Subcutaneous adipose tissue (tissue), 4 donors: Measurements from ENCODE around the gene ZNF625. TPM values are rescaled to one million over a fixed set of nuclear protein-coding genes. Genes with fewer than 3 reads are reported as not detected.

Source experiments
- small RNA-seq: library from RNA; depleted of rRNA; stranded (forward); fragments of <200 nt; gene quantifications from one replicate; pipeline ENCODE3, GENCODE V24; 2016
- total RNA-seq, 4 donors: library from RNA; depleted of rRNA; stranded (reverse); fragments of >200 nt; gene quantifications; one replicate each; pipeline ENCODE4 v1.1.0, GENCODE V29; 2016
- TF ChIP-seq, protein P1 (sequence below): fragments of 450-650 bp; IDR thresholded peaks from one replicate; pipeline ENCODE4 v1.5.1; 2016; ENCODE audit warnings: low read depth, mild to moderate bottlenecking, control low read depth, antibody characterized with exemption, moderate library complexity

The ZNF625 gene
- total RNA-seq, 4 donors from 2014 or later = 3.1 to 5.8 (median 4.4) TPM

DNA sequence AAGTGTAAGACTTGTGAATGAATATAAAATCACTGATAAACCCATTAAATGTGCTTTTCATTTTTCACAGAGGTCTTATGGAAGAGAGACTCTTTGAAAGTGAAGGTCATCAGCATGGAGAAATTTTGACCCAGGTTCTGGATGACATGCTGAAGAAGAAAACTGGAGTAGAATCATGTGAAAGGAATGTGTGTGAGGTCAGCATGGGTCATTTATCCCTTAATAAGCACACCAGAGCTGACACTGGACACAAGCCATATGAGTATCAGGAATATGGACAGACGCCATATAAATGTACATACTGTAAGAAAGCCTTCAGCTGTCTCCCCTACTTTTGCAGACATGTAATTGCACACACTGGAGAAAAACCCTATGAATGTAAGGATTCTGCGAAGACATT lies 45.4 kb downstream of the ZNF625 start:
- TF ChIP-seq, protein P1, sequence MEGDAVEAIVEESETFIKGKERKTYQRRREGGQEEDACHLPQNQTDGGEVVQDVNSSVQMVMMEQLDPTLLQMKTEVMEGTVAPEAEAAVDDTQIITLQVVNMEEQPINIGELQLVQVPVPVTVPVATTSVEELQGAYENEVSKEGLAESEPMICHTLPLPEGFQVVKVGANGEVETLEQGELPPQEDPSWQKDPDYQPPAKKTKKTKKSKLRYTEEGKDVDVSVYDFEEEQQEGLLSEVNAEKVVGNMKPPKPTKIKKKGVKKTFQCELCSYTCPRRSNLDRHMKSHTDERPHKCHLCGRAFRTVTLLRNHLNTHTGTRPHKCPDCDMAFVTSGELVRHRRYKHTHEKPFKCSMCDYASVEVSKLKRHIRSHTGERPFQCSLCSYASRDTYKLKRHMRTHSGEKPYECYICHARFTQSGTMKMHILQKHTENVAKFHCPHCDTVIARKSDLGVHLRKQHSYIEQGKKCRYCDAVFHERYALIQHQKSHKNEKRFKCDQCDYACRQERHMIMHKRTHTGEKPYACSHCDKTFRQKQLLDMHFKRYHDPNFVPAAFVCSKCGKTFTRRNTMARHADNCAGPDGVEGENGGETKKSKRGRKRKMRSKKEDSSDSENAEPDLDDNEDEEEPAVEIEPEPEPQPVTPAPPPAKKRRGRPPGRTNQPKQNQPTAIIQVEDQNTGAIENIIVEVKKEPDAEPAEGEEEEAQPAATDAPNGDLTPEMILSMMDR = no peak

DNA sequence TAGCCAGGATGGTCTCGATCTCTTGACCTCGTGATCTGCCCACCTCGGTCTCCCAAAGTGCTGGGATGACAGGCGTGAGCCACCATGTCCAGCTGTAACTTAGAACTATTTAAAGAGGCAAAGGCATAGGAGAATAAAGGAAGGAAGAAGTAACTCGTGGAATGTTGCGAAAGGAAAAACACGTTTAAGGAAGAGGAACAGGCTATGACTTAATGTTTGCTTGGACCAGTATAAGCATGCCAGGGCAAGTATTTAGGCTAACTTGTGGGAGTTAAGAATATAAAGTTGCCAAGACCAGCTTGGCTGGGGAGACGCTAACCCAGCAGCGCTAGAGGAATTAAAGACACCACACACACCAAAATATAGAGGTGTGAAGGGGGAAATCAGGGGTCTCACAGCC lies 58.5 kb downstream of the ZNF625 start:
- TF ChIP-seq, protein P1 = no peak

DNA sequence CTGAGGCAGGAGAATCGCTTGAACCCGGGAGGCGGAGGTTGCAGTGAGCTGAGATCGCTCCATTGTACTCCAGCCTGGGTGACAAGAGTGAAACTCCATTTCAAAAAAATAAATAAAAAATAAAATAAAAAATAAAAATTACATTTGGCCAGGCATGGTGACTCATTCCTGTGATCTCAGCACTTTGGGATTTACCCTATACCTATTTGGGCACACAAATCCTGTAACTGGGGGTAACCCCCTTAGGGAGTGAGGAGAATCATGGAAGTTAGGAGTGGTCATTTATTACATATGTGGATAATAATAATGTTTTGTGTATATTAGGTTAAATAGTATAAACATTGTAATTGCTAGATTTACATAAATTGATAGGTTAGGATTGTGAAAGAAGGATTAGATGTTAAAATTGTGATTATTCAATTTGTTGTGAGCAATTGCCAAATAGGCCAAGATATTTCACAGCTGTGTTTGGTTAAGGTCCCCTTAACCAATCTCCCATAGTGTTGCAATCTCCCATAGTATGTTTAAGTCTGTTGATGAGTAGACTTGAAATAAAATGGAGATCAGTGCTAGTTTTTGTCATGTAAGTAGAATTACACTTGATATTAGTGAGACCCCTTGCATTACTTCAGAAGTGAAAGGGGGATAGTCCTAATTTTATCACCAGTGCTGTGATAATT lies 61.3 kb downstream of the ZNF625 start:
- TF ChIP-seq, protein P1 = no peak

Small RNA genes within 50 kb of the gene (small RNA-seq; reads per million reads assigned to genes)
- not detected for gene RNA5SP467

Other genes starting within 250 kb of the ZNF625 start
- gene ZNF700, start 231.6 kb downstream of the ZNF625 start, total RNA-seq = 10 to 100 TPM; 17.8 to 23.9 (median 19.4) TPM
- gene ZNF763, start 191.7 kb downstream of the ZNF625 start, total RNA-seq = 1 to 10 TPM; 3.2 to 7.5 (median 4.6) TPM
- gene ZNF433, start 121.1 kb downstream of the ZNF625 start, total RNA-seq = 1 to 10 TPM; 2.9 to 5.9 (median 3.4) TPM
- gene ZNF878, start 103.8 kb downstream of the ZNF625 start, total RNA-seq = under 1 TPM in 1 of 4 donors, not detected in 3; 0.44 TPM
- 10 to 100 TPM in 2 of 4 donors, 1 to 10 TPM in 2; 7.7 to 14.1 (median 10.3) TPM for gene ZNF844, start 92.0 kb downstream of the ZNF625 start, total RNA-seq
- gene ZNF20, start 16.4 kb downstream of the ZNF625 start, total RNA-seq = 1 to 10 TPM; 1.3 to 2.0 (median 1.5) TPM
- gene ZNF136, start 6.4 kb upstream of the ZNF625 start, total RNA-seq = 10 to 100 TPM; 10.3 to 20.2 (median 13.9) TPM
- gene ZNF44, start 138.1 kb upstream of the ZNF625 start, total RNA-seq = 10 to 100 TPM; 14.3 to 17.8 (median 15.1) TPM
- gene ZNF563, start 176.9 kb upstream of the ZNF625 start, total RNA-seq = 1 to 10 TPM; 4.4 to 6.8 (median 5.3) TPM
- gene ZNF442, start 208.9 kb upstream of the ZNF625 start, total RNA-seq = 1 to 10 TPM; 2.4 to 4.0 (median 3.2) TPM
- gene ZNF799, start 244.5 kb upstream of the ZNF625 start, total RNA-seq = 1 to 10 TPM; 6.2 to 7.5 (median 6.6) TPM